ENCODE data around the gene NTRK2.

The NTRK2 gene

GRCh38 chr9:84928419-84928818, 258.9 kb downstream of the NTRK2 start:
- Histone ChIP-seq H3K36me3 (ENCODE audit: insufficient read depth, low read length) (no peaks in the 10 kb centered on the region), H3K9me2 (replicated peaks; ENCODE audit: low read depth, low read length) (no peaks in the 10 kb centered on the region), H3K9ac (ENCODE audit: low read depth, low read length, poor library complexity, severe bottlenecking) (no peak overlapping the region), H3F3A (ENCODE audit: low read depth) (no peaks in the 10 kb centered on the region), H4K20me1 (ENCODE audit: insufficient read depth, low read length, poor library complexity, severe bottlenecking) (no peaks in the 10 kb centered on the region), H3K4me2 (ENCODE audit: low read depth, low read length, poor library complexity, severe bottlenecking) (no peak overlapping the region), H3K4me3 (ENCODE audit: low read length, poor library complexity, severe bottlenecking) (no peak overlapping the region), H3K27me3 (ENCODE audit: insufficient read depth, low read length, poor library complexity, severe bottlenecking) (no peaks in the 10 kb centered on the region), H3K4me1 (ENCODE audit: insufficient read depth, low read length, poor library complexity, severe bottlenecking) (no peaks in the 10 kb centered on the region), H3K79me2 (ENCODE audit: insufficient read depth, low read length) (no peaks in the 10 kb centered on the region), H2AFZ (ENCODE audit: low read length) (no peak overlapping the region), H3K9me3 (ENCODE audit: insufficient read depth, low read depth, low read length) (peaks cover 9% of the 10 kb centered on the region; the same call in 1 of the 2 replicates)
- TF ChIP-seq CTCF (conservative IDR thresholded peaks at IDR 0.05; ENCODE audit: low read length) (no peak), EZH2phosphoT487 (IDR thresholded peaks at IDR 0.05; ENCODE audit: borderline replicate concordance) (no peak)

GRCh38 chr9:84929068-84929467, 259.5 kb downstream of the NTRK2 start:
- no peaks in the 10 kb centered on the region for H4K20me1 ChIP-seq (ENCODE audit: insufficient read depth, low read length, poor library complexity, severe bottlenecking)
- no peaks in the 10 kb centered on the region for H3K27me3 ChIP-seq (ENCODE audit: insufficient read depth, low read length, poor library complexity, severe bottlenecking)
- no peaks in the 10 kb centered on the region for H3F3A ChIP-seq (ENCODE audit: low read depth)

GRCh38 chr9:84932915-84933527, 263.5 kb downstream of the NTRK2 start:
- H4K20me1 ChIP-seq (ENCODE audit: insufficient read depth, low read length, poor library complexity, severe bottlenecking) = no peaks in the 10 kb centered on the region
- H3K36me3 ChIP-seq (ENCODE audit: insufficient read depth, low read length) = no peaks in the 10 kb centered on the region
- no peaks in the 10 kb centered on the region for H3F3A ChIP-seq (ENCODE audit: low read depth)
- no peak overlapping the region for H3K4me2 ChIP-seq (ENCODE audit: low read depth, low read length, poor library complexity, severe bottlenecking)
- H2AFZ ChIP-seq (ENCODE audit: low read length) = no peak overlapping the region
- peaks cover 9% of the 10 kb centered on the region; the same call in 1 of the 2 replicates for H3K9me3 ChIP-seq (ENCODE audit: insufficient read depth, low read depth, low read length)
- no peak overlapping the region for H3K9ac ChIP-seq (ENCODE audit: low read depth, low read length, poor library complexity, severe bottlenecking)
- H3K9me2 ChIP-seq (replicated peaks; ENCODE audit: low read depth, low read length) = no peaks in the 10 kb centered on the region
- no peaks in the 10 kb centered on the region for H3K79me2 ChIP-seq (ENCODE audit: insufficient read depth, low read length)
- no peaks in the 10 kb centered on the region for H3K27me3 ChIP-seq (ENCODE audit: insufficient read depth, low read length, poor library complexity, severe bottlenecking)
- TF ChIP-seq EZH2phosphoT487 (IDR thresholded peaks at IDR 0.05; ENCODE audit: borderline replicate concordance) (no peak), CTCF (conservative IDR thresholded peaks at IDR 0.05; ENCODE audit: low read length) (no peak)
- H3K4me3 ChIP-seq (ENCODE audit: low read length, poor library complexity, severe bottlenecking) = no peak overlapping the region
- no peaks in the 10 kb centered on the region for H3K4me1 ChIP-seq (ENCODE audit: insufficient read depth, low read length, poor library complexity, severe bottlenecking)

More at GRCh38 chr9:84929068-84929467, 259.5 kb downstream of the NTRK2 start:
- Histone ChIP-seq H3K9me3 (ENCODE audit: insufficient read depth, low read depth, low read length) (peaks cover 9% of the 10 kb centered on the region; the same call in 1 of the 2 replicates), H3K79me2 (ENCODE audit: insufficient read depth, low read length) (no peaks in the 10 kb centered on the region), H3K4me1 (ENCODE audit: insufficient read depth, low read length, poor library complexity, severe bottlenecking) (no peaks in the 10 kb centered on the region), H2AFZ (ENCODE audit: low read length) (no peak overlapping the region), H3K36me3 (ENCODE audit: insufficient read depth, low read length) (no peaks in the 10 kb centered on the region), H3K9me2 (replicated peaks; ENCODE audit: low read depth, low read length) (no peaks in the 10 kb centered on the region), H3K4me3 (ENCODE audit: low read length, poor library complexity, severe bottlenecking) (no peak overlapping the region), H3K4me2 (ENCODE audit: low read depth, low read length, poor library complexity, severe bottlenecking) (no peak overlapping the region), H3K9ac (ENCODE audit: low read depth, low read length, poor library complexity, severe bottlenecking) (no peak overlapping the region)
- TF ChIP-seq CTCF (conservative IDR thresholded peaks at IDR 0.05; ENCODE audit: low read length) = no peak
- no peak for TF ChIP-seq EZH2phosphoT487 (IDR thresholded peaks at IDR 0.05; ENCODE audit: borderline replicate concordance)

Measured in Loucy (cell line).